ENCODE results near the gene DPF3. TPM values are rescaled to one million over a fixed set of nuclear protein-coding genes. Genes with fewer than 3 reads are reported as not detected.

The DPF3 gene
- total and polyA plus RNA-seq, 2 of the 13 experiments (the other 11 are each of a cell fraction or from before 2014, with no cell fraction given), result 0.09 to 0.60 TPM

DNA sequence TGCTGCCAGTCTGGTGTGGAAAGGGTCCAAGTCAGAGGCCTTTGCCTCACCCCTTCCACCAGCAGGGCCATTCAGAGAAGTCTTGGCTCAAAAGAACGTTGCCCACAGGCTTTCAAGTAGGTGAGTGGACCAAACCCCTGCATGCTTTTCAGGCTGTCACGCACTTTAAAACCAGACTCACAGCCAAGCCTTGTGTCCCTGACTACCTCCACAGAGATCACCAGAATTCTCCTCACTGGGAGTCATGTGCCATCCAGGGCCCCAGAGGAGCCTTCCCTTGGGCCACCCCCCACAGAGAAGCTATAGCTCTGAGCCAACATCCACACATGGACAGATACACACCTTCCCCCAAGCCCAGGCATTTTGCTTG, 283.1 kb downstream of the DPF3 start:
- WGBS (ENCODE audit: low lambda C conversion rate), result no CpG with 5 or more reads among the region's 2 CpGs
- Histone ChIP-seq H3K27ac (ENCODE audit: extremely low read length, insufficient read depth, low read length) (no peak overlapping the region), H3K9ac (ENCODE audit: insufficient read depth, low read depth, low read length) (no peak overlapping the region), H3K4me2 (ENCODE audit: low read depth, low read length) (no peak overlapping the region), H3K4me3 (replicated peaks in 1 of 3; ENCODE audit: insufficient read depth in 1 of 3, low read depth in 2 of 3, low read length in 3 of 3) (no peak overlapping the region), H3K9me3 (ENCODE audit: low read length) (no peaks in the 10 kb centered on the region), H2AFZ (ENCODE audit: low read length) (no peak overlapping the region), H3K36me3 (replicated peaks in 1 of 2; ENCODE audit: control insufficient read depth in 1 of 2, insufficient read depth in 2 of 2, low read length in 2 of 2) (no peaks in the 10 kb centered on the region), H4K20me1 (ENCODE audit: insufficient read depth, low read length) (no peaks in the 10 kb centered on the region), H3K79me2 (ENCODE audit: insufficient read depth, low read length) (no peaks in the 10 kb centered on the region), H3K27me3 (ENCODE audit: control insufficient read depth in 1 of 2, insufficient read depth in 2 of 2, low read length in 2 of 2) (peaks cover 2 to 19% of the 10 kb centered on the region in 2 experiments; a peak in 3 of 5 replicates), H3K4me1 (ENCODE audit: insufficient read depth, low read length) (no peaks in the 10 kb centered on the region)
- no peak for FAIRE-seq
- DNase-seq (ENCODE audit: low spot score), result no peak
- intact Hi-C loops (cut with micrococcal nuclease; ENCODE audit: unreplicated experiment), result no loop called here
- no peak for ATAC-seq
- BruUV-seq (replicated peaks), result no TSS peak
- in situ Hi-C loops (cut with HindIII; ENCODE audit: extremely low pct_ligation_motif_present, low pct_unique_long_range_greater_than_20kb), result no loop called here
- ChIA-PET POLR2A (no interaction called here), CTCF (ENCODE audit: low intra/inter-chr PET ratio, low total read pairs) (no interaction called here)
- no peak for TF ChIP-seq ZMYM2 (CRISPR knock-in tag; IDR thresholded peaks at IDR 0.05)
- TF ChIP-seq CEBPB (IDR thresholded peaks at IDR 0.05; ENCODE audit: borderline replicate concordance, low read depth, low read length), result no peak
- no peak for TF ChIP-seq ZNF598 (CRISPR knock-in tag; IDR thresholded peaks at IDR 0.05; ENCODE audit: borderline replicate concordance)
- no peak for TF ChIP-seq ZNF207 (IDR thresholded peaks at IDR 0.05; ENCODE audit: borderline replicate concordance)
- TF ChIP-seq RFXANK (CRISPR knock-in tag; IDR thresholded peaks at IDR 0.05), result no peak
- TF ChIP-seq, protein P1, sequence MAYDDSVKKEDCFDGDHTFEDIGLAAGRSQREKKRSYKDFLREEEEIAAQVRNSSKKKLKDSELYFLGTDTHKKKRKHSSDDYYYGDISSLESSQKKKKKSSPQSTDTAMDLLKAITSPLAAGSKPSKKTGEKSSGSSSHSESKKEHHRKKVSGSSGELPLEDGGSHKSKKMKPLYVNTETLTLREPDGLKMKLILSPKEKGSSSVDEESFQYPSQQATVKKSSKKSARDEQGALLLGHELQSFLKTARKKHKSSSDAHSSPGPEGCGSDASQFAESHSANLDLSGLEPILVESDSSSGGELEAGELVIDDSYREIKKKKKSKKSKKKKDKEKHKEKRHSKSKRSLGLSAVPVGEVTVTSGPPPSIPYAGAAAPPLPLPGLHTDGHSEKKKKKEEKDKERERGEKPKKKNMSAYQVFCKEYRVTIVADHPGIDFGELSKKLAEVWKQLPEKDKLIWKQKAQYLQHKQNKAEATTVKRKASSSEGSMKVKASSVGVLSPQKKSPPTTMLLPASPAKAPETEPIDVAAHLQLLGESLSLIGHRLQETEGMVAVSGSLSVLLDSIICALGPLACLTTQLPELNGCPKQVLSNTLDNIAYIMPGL (CRISPR knock-in tag; IDR thresholded peaks at IDR 0.05; ENCODE audit: borderline replicate concordance in 1 of 2, low read depth in 1 of 2), result no peak
- TF ChIP-seq ZNF7 (CRISPR knock-in tag; IDR thresholded peaks at IDR 0.05), result no peak
- no peak for TF ChIP-seq NFIC (IDR thresholded peaks at IDR 0.05; ENCODE audit: low read length)
- TF ChIP-seq, protein P2, sequence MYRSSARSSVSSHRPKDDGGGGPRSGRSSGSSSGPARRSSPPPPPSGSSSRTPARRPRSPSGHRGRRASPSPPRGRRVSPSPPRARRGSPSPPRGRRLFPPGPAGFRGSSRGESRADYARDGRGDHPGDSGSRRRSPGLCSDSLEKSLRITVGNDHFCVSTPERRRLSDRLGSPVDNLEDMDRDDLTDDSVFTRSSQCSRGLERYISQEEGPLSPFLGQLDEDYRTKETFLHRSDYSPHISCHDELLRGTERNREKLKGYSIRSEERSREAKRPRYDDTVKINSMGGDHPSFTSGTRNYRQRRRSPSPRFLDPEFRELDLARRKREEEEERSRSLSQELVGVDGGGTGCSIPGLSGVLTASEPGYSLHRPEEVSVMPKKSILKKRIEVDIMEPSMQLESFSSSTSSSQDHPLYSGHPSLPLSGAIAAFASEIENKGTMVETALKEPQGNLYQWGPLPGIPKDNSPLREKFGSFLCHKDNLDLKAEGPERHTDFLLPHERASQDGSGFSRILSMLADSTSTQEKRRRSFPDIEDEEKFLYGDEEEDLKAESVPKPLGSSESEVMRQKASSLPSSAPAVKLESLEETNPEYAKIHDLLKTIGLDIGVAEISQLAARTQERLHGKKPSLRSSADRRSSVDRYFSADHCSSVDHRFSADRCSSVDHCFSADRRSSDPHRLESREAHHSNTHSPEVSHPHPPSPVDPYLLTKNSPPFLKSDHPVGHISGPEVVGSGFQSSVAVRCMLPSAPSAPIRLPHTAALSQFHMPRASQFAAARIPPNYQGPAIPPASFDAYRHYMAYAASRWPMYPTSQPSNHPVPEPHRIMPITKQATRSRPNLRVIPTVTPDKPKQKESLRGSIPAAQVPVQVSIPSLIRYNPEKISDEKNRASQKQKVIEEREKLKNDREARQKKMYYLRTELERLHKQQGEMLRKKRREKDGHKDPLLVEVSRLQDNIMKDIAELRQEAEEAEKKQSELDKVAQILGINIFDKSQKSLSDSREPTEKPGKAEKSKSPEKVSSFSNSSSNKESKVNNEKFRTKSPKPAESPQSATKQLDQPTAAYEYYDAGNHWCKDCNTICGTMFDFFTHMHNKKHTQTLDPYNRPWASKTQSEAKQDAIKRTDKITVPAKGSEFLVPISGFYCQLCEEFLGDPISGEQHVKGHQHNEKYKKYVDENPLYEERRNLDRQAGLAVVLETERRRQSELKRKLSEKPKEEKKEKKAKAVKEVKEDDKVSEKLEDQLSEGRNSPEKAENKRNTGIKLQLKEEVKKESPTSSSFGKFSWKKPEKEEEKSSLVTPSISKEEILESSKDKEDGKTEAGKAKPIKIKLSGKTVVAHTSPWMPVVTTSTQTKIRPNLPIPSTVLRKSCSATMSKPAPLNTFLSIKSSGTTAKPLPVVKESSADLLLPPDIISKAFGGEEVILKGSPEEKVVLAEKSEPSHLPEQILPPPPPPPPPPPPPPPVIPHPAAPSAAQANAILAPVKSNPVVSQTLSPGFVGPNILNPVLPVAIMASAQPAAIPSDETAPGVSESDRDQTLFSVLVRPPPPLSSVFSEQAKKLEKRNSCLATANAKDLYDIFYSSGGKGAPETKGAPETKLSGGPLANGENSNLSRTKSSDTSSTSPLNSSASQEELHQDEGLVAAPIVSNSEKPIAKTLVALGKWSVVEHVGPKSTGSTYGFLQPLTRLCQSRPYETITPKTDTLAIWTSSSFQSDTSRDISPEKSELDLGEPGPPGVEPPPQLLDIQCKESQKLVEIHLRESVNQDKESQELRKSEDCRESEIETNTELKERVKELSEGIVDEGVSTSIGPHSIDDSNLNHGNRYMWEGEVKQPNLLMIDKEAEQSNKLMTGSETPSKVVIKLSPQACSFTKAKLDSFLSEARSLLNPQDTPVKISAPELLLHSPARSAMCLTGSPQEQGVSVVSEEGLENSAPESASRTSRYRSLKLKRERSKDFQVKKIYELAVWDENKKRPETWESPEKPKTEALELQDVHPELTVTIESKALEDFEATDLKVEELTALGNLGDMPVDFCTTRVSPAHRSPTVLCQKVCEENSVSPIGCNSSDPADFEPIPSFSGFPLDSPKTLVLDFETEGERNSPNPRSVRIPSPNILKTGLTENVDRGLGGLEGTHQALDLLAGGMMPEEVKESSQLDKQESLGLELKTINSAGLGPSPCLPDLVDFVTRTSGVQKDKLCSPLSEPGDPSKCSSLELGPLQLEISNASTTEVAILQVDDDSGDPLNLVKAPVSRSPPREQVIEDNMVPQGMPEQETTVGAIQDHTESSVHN (CRISPR knock-in tag; IDR thresholded peaks at IDR 0.05), result no peak
- TF ChIP-seq CHD2 (IDR thresholded peaks at IDR 0.05; ENCODE audit: low read depth, low read length), result no peak
- TF ChIP-seq ZMYM3 (CRISPR knock-in tag; IDR thresholded peaks at IDR 0.05), result no peak
- TF ChIP-seq SRSF1 (optimal IDR thresholded peaks at IDR 0.05; ENCODE audit: low read depth, low read length), result no peak
- TF ChIP-seq, protein P3, sequence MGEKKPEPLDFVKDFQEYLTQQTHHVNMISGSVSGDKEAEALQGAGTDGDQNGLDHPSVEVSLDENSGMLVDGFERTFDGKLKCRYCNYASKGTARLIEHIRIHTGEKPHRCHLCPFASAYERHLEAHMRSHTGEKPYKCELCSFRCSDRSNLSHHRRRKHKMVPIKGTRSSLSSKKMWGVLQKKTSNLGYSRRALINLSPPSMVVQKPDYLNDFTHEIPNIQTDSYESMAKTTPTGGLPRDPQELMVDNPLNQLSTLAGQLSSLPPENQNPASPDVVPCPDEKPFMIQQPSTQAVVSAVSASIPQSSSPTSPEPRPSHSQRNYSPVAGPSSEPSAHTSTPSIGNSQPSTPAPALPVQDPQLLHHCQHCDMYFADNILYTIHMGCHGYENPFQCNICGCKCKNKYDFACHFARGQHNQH (CRISPR knock-in tag; IDR thresholded peaks at IDR 0.05), result no peak
- TF ChIP-seq RBFOX2 (IDR thresholded peaks at IDR 0.05; ENCODE audit: low read depth, low read length), result no peak
- TF ChIP-seq ZNF121 (CRISPR knock-in tag; IDR thresholded peaks at IDR 0.05), result no peak
- TF ChIP-seq MTA3 (CRISPR knock-in tag; IDR thresholded peaks at IDR 0.05), result no peak
